GM10248 (cell line): Measurements from ENCODE around the gene DRC1.

Experiments used
- CTCF ChIA-PET: fragments of 300-600 bp; sonication (Branson Sonifier 250); formaldehyde crosslinking; extraction: SDS; loops from one replicate; lab custom pipeline; 2021; ENCODE audit warnings: antibody characterized with exemption; lab: Yijun Ruan, JAX
- POLR2A ChIA-PET: fragments of 350-650 bp; sonication (Branson Sonifier 250); formaldehyde crosslinking; extraction: SDS; loops from one replicate; lab custom pipeline; 2020; ENCODE audit warnings: antibody characterized with exemption; lab: Yijun Ruan, JAX
- DNase-seq: peaks from one replicate; pipeline ENCODE4 v3.0.0; 2012; ENCODE audit errors: extremely low spot score
- CTCF ChIP-seq: IDR thresholded peaks from 2 replicates; pipeline ENCODE4 v1.5.1; 2012; ENCODE audit warnings: mild to moderate bottlenecking, low read depth; ENCODE audit errors: extremely low read depth, missing control alignments, control extremely low read depth

DRC1 gene

GRCh38 chr2:26395394-26395793 is 6.3 kb upstream of the DRC1 start:
- CTCF ChIA-PET, result no interaction called here
- no peak for TF ChIP-seq CTCF
- POLR2A ChIA-PET, result interaction anchor here (0.5 kb wide), 1 partner anchor 14 kb away, joined by 4 read pairs; no protein-coding TSS in a partner anchor
- no peak for DNase-seq

- no peak for TF ChIP-seq CTCF
- CTCF ChIA-PET, result interaction anchor here (1.2 kb wide), 1 partner anchor 14 kb away, joined by 4 read pairs; no protein-coding TSS in a partner anchor
- POLR2A ChIA-PET, result no interaction called here
- no peak for DNase-seq
Measured at GRCh38 chr2:26396734-26397298, 4.9 kb upstream of the DRC1 start.

GRCh38 chr2:26399771-26400376 is 1.8 kb upstream of the DRC1 start:
- CTCF ChIA-PET, result interaction anchor here (1.1 to 1.4 kb wide), 2 partner anchors 8 to 15 kb away, joined by 3 to 4 read pairs; no protein-coding TSS in a partner anchor
- DNase-seq, result no peak
- no peak for TF ChIP-seq CTCF
- POLR2A ChIA-PET, result no interaction called here

- DNase-seq, result no peak
- ChIA-PET POLR2A (no interaction called here), CTCF (interaction anchor here (0.8 to 1.1 kb wide), 3 partner anchors 16 to 313 kb away, joined by 3 to 5 read pairs (median 3); no protein-coding TSS in a partner anchor)
- TF ChIP-seq CTCF, result no peak
Measured at GRCh38 chr2:26400723-26401122, 997 bp upstream of the DRC1 start.

GRCh38 chr2:26407526-26407925 is 5.8 kb downstream of the DRC1 start:
- no peak for DNase-seq
- POLR2A ChIA-PET, result no interaction called here
- CTCF ChIA-PET, result no interaction called here
- TF ChIP-seq CTCF, result no peak

- POLR2A ChIA-PET, result no interaction called here
- no peak for TF ChIP-seq CTCF
- CTCF ChIA-PET, result interaction anchor here (1.3 to 1.7 kb wide), 2 partner anchors 18 to 23 kb away, joined by 3 to 4 read pairs; no protein-coding TSS in a partner anchor
- DNase-seq, result no peak
Measured at GRCh38 chr2:26409785-26410184, 8.1 kb downstream of the DRC1 start.
